OCI-LY7 (cell line): Measurements from ENCODE around the gene PTPRU.

ENCODE experiments used
- EZH2phosphoT487 ChIP-seq: fragments of 200-600 bp; sonication (generic); IDR thresholded peaks from 2 replicates; pipeline ENCODE4 v1.6.1; 2018; ENCODE audit warnings: low read depth, borderline replicate concordance, mild to moderate bottlenecking, mixed run types, antibody characterized with exemption, low read length, moderate library complexity, mixed read lengths
- TF ChIP-seq, protein P1 (sequence below): fragments of 200-600 bp; sonication (generic); conservative IDR thresholded peaks from 2 replicates; pipeline ENCODE4 v1.5.1; 2014; ENCODE audit warnings: mild to moderate bottlenecking, antibody characterized with exemption, low read length, moderate library complexity, mixed read lengths

- TF ChIP-seq, protein P1, sequence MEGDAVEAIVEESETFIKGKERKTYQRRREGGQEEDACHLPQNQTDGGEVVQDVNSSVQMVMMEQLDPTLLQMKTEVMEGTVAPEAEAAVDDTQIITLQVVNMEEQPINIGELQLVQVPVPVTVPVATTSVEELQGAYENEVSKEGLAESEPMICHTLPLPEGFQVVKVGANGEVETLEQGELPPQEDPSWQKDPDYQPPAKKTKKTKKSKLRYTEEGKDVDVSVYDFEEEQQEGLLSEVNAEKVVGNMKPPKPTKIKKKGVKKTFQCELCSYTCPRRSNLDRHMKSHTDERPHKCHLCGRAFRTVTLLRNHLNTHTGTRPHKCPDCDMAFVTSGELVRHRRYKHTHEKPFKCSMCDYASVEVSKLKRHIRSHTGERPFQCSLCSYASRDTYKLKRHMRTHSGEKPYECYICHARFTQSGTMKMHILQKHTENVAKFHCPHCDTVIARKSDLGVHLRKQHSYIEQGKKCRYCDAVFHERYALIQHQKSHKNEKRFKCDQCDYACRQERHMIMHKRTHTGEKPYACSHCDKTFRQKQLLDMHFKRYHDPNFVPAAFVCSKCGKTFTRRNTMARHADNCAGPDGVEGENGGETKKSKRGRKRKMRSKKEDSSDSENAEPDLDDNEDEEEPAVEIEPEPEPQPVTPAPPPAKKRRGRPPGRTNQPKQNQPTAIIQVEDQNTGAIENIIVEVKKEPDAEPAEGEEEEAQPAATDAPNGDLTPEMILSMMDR, result peak; percentile 71
- no peak for TF ChIP-seq EZH2phosphoT487
These were observed at the start of gene PTPRU for GRCh38 chr1:29235955-29236711.
